EH (cell line): Measurements from ENCODE around the gene UBE3C.
"Not testable (repeated sequence)": the region's sequence is repeated elsewhere in the genome, so short reads cannot be mapped to it uniquely, and the experiment has no call there.

Source experiments
- DNase-seq: peaks from one replicate; pipeline ENCODE4 v3.0.0-alpha.2; 2015; ENCODE audit warnings: low read depth

The UBE3C gene

GRCh38 chr7:157138424-157139110 lies at the start of gene UBE3C:
UBE3C (plus strand) TSS chr7:157138926; CDS start chr7:157139273, 347 bp downstream.
- peak; percentile 85 for DNase-seq

DNA sequence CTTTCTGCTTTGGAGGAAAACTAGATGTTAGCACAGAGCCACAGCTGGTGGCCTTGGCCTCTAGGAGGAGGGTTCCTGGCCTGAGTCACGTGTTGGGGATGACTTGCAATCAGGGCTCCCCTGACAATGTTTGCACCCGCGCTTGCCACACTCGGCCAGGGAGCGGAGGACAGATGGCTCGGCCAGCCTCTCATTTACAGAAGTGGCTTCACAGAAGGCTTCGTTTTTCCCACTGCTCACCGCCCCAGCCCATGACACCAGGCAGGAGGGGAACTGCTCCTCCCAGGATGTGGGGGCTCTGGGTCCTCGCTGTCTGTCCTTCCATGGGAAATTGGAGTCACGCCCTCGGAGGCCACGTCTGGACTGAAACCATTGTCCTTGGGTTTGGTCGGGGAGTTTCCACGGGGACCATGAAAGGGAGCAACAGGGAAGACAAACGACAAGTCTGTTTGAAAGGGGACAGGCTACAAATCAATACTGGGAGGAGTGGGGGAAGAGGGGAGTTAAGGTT lies 49.6 kb upstream of the UBE3C start:
- no peak for DNase-seq

- no peak for DNase-seq
Measured at GRCh38 chr7:157090485-157091165, 48.1 kb upstream of the UBE3C start.

- DNase-seq, result peak; percentile 1
Measured at GRCh38 chr7:157096286-157097055, 42.3 kb upstream of the UBE3C start.

- no peak for DNase-seq
Measured at GRCh38 chr7:157097056-157097329, 41.7 kb upstream of the UBE3C start.

GRCh38 chr7:157097569-157097968 lies 41.2 kb upstream of the UBE3C start:
- DNase-seq, result no peak

DNA sequence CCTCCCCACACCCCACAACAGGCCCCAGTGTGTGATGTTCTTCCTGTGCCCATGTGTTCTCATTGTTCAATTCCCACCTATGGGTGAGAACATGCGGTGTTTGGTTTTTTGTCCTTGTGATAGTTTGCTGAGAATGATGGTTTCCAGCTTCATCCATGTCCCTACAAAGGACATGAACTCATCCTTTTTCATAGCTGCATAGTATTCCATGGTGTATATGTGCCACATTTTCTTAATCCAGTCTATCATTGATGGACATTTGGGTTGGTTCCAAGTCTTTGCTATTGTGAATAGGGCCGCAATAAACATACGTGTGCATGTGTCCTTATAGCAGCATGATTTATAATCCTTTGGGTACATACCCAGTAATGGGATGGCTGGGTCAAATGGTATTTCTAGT lies 38.7 kb upstream of the UBE3C start:
- not testable (repeated sequence) for DNase-seq

- not testable (repeated sequence) for DNase-seq
Measured at GRCh38 chr7:157103641-157104040, 35.1 kb upstream of the UBE3C start.

- no peak for DNase-seq
Measured at GRCh38 chr7:157111311-157111710, 27.4 kb upstream of the UBE3C start.

DNA sequence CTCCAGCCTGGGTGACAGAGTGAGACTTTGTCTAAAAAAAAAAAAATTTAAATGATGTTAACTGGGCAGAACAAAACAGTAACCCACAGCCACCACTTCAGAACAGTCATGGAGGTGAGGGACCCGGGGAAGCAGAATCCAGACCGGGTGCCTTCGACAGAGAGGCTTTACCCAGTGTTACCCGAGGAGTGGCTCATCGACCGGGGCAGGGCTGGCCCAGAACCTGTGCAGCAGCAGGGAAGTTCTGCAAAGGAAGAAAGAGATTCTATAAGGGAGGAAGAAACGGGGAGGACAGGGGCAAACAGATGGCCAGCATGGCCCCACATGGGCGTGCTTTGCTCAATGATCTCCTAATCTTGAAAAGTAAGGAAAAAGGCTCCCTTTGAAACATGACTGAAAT lies 26.0 kb upstream of the UBE3C start:
- no peak for DNase-seq

DNA sequence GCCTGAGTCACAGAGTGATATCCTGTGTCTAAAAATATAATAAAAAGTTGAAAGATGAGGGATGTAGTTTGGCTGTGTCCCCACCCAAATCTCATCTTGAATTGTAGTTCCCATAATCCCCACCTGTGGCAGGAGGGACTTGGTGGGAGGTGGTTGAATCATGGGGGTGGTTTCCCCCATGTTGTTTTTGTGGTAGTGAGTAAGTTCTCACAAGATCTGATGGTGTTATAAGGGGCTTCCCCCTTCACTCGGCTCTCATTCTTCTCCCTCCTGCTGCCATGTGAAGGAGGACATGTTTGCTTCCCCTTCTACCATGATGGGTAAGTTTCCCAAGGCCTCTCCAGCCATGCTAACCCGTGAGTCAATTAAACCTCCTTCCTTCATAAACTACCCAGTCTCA lies 25.1 kb upstream of the UBE3C start:
- DNase-seq, result no peak

DNA sequence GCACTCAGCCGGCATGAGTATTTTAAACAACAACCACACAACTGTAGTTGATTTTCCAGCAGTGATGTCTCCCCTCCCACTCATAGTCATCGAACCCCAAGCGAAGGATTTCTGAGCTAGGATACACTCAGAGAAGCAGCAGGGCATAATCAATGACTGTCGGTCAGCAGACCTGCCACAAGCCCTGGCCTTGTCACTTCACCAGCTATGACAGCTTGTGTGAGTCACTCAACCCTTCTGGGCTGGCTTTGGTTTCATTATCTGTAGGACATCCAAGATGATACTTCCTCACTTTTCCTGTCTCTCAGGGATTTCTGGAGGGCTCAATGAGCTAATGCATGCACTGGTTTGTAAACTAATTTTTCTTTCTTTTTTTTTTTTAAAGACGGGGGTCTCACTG lies 22.0 kb upstream of the UBE3C start:
- no peak for DNase-seq

DNA sequence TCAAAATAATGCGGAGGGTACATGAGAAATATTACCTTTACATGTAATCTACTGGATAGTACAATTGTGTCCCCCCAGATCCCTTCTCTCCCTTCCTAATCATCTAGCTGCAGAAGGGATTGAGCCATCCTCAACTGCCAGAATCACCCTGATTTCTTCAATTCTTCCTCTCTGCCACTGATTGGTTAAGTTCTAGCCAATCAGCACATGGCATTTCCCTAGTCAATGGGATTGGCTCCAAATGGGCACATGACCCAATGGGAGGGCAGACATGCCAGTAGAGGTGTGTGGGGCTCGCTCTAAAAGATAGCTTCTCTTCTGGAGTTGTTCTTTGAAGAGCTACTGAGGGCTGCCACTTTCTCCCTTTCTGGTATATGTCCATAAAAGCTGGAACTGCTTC lies 20.9 kb upstream of the UBE3C start:
- DNase-seq, result no peak

DNA sequence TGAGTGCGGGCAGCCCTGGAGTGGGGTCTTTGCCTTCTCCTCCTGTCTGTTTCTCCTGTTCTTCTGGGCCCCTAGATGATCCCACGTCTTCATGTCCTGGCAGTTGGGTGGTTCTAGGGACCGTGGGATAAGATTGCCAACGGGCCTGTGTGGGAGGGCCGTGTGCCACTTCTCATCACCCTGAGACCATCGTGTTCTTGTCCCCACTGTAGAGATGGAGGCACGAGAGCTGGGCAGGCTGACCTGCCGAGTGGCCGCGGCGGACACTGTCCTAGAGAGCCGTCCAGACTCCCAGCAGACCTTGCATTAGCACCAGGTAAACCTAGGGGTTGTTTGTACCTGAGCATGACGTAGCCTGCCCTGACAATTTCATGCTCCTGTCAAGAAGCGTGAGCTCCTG lies 18.5 kb upstream of the UBE3C start:
- no peak for DNase-seq

- DNase-seq, result no peak
Measured at GRCh38 chr7:157121184-157121715, 17.5 kb upstream of the UBE3C start.

DNA sequence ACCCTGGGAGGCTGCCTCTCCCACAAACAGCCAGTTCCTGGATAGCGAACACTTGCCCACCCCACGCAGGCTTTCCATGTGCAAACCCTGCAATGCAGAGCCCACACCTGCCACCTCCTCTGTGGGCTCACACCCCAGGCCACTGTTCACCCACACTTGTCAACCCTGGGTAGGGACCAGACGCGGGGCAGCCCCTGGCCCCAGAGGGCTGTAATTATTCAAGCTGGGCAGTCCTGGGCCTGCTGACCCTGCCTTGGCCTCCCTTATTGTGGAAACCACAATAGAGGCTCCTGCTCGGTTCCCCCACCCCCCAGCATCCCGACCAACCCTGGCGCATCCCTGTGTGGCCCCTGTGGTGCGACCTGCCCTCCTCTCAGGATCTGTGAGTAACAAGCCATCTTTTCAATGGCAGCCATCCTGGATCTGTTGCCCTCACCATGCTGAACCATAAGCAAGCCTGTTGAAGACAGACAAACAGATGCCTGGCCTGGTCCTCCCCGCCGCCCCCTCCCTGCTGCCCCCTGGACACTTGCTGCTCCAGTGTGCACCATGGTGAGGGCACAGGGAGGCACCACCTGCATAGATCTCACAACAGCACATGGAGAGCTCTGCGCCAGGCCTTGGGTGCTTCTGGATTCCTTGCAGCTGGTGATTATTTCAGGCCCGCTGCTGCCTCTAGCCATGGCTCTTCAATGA lies 15.8 kb upstream of the UBE3C start:
- DNase-seq, result no peak

- DNase-seq, result no peak
Measured at GRCh38 chr7:157124690-157125089, 14.0 kb upstream of the UBE3C start.

- no peak for DNase-seq
Measured at GRCh38 chr7:157125376-157126223, 13.1 kb upstream of the UBE3C start.

DNA sequence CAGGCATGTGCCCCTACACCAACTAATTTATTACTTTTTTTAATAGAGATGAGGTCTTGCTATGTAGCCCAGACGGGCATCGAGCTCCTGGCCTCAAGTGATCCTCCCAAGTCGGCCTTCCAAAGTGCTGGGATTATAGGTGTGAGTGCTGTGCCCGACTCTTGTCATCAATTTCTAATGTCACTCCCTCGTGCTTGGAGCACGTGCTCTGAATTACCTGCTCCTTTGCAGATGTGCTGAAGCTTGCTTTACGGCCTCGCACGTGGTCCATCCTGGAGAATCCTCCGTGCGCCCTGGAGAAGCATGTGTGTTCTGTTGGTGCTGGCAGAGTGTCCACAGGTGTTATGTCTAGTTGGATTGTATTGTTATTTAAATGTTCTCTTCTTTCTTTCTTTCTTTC lies 11.8 kb upstream of the UBE3C start:
- no peak for DNase-seq

- no peak for DNase-seq
Measured at GRCh38 chr7:157129200-157129599, 9.5 kb upstream of the UBE3C start.

GRCh38 chr7:157129907-157130460 lies 8.7 kb upstream of the UBE3C start:
- DNase-seq, result no peak
